MV-4-11 (cell line): ENCODE measurements around the gene TMIGD3.
"Not testable (repeated sequence)": the region's sequence is repeated elsewhere in the genome, so short reads cannot be mapped to it uniquely, and the experiment has no call there.

ENCODE experiments used
- DNase-seq: peaks from one replicate; lab custom pipeline; 2025; lab: John Stamatoyannopoulos, UW

The TMIGD3 gene

DNA sequence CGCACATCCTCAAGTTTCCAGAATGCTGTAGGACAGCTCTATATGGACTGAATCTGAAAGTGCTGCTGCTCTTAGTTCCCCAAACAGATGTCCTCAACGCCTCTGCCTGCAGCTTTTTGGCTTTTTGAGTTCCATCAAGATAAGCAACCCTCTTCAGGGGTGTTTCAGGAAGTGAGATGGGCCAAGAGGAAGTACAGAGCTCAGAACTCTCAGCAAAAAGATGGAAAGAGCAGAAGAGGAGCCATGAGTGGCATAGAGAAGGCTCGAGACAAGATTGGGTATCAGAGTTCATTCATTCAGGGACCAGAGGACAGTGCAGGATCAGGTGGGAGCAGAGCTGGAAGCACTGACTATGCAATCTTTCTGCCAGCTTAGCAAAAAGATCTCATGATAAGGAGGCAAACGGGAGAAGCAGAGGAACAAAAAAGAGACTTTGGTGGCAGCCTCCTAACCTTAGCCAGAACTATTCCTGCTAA lies at the start of gene TMIGD3, which contains the start of gene ADORA3:
TSS of gene TMIGD3 (minus strand) at position 49 of the 476 bp plus-strand sequence. CDS start 279 bp downstream, outside the sequence.
TSS of gene ADORA3 (minus strand) at position 49 of the 476 bp plus-strand sequence. CDS start 279 bp downstream, outside the sequence.
- DNase-seq: peak; percentile 98

DNA sequence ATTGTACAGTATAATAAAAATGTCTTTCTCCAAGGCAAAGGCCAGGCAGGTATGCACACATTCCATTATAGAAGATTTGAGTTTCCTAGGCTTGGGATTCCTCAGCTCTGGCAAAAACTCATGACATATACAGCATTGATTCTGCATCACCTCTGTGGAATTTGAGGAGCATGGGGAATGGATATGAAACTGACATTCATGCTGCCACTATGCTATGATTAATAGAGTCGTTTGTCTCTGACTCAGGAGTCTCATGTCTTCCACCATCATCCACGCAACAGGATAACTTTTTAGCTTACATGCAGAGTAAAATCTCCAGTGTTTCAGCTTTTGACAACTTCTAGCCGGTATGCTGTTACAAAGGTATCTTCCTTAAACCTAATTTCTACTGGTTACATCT lies 49.8 kb upstream of the TMIGD3 start:
- DNase-seq: no peak

DNA sequence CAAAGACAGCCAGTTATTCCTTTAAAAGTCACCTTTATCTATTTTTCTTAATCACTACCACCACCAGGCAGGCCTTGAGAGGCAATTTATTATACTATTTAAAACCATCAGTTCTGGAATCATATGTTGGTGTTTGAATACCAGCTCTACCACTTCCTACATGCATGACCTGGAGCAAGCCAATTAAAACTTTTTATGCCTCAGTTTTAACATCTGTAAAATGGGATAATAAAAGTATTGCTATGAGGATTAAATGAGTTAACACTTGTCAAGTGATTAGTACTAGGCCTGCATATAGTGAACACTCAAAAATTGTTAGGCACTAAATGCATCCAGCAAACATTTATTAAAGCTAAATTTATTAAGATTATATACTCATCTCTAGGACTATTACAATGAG lies 49.2 kb upstream of the TMIGD3 start:
- no peak for DNase-seq

DNA sequence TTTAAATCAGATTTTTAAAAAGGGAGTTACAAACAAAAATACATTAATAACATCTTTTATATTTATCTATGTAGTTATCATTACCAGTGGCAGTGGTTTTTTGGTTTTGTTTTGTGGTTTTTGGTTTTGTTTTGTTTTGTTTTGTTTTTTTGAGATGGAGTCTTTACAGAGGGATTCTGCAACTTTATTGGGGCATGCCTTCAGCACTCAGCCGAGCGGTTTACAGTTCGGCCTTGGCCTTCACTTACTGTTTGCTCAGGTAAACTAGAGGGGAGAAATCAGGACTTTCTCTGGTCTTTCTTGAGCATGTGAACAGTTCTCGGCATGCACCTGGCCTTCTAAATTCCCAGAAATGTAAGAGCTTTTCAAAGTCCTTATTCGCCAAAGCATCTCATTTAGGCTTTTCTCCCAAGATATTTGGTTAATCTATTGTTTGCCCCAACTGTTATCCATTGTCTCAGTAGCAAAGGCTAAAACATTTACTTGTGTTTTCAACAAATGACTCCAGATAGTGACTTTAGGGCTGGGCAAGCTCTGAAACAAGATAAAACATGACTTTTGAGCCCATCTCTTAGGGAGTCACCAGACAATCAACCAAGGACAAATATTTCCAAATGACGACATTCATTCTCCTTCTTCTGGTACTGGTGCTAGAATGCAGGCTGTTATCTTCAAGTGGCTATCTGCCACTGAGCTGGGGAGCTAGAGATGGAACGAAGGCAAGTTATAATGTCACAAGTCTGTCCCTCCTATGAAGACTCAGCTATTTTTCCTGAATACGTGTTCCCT lies 48.4 kb upstream of the TMIGD3 start:
- DNase-seq: no peak

DNA sequence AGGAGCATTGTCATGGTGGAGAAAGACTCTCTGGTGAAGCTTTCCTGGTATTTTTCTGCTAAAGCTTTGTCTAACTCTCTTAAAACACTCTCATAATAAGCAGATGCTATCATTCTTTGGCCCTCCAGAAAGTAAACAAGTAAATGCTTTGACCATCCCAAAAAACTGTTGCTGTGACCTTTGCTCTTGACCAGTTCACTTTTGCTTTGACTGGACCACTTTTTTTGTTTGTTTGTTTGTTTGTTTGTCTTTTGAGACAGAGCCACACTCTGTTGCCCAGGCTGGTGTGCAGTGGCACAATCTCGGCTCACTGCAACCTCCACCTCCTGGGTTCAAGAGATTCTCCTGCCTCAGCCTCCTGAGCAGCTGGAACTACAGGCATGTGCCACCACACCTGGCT lies 44.4 kb upstream of the TMIGD3 start:
- not testable (repeated sequence) for DNase-seq

DNA sequence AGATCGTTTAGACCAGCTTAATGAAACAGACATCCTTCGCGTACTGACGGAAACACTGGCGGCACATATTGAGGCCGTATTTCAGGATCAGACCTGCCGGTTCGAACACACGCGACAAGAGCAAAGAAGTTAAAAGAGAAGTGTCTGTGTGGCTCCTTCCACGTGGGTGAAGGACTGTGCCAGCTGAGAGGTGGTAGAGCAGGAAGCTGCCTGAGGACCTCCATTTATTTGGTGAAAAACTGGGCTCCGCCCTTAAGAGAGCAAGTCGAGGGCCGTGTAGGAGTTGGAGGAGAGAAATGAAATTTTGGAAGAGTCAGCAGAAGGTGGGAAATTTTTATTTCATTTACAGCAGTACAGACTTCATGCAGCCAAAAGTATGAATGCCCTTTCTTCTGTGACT lies 38.8 kb upstream of the TMIGD3 start:
- no peak for DNase-seq

DNA sequence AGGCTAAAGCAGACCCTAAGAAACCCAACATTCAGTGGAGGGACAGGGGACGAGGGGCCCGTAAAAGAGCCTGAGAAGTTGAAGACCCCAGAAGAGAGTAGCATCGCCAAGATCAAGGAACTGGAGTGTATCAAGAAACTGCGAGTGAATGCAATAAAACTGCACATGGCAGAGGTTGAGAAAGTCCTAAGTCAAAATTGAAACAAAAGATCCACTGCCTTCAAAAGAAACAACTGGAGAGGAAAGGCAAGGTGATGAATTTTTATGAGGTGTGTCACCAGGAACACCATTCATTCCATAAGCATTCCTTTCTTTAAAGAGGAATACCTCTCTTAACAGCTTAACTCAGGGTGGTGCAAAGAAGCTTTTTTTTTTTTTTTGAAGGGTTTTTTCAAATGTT lies 38.3 kb upstream of the TMIGD3 start:
- DNase-seq: no peak

DNA sequence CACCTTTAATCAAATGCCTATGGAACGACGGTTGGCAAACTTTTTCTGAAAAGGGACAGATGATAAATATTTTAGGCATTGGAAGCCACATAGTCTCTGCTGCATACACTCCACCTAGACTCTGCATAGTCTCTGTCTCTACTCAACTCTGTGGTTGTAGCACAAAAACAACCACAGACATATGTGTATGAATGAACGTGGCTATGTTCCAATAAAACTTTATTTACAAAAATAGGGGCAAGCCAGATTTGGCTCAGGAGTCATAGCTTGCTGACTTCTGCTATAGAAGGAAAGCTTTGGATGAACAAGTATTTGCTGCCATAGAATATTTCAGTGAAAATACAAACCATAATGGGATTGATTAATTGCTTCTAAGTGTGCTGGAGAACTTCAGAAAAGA lies 37.5 kb upstream of the TMIGD3 start:
- DNase-seq: no peak

DNA sequence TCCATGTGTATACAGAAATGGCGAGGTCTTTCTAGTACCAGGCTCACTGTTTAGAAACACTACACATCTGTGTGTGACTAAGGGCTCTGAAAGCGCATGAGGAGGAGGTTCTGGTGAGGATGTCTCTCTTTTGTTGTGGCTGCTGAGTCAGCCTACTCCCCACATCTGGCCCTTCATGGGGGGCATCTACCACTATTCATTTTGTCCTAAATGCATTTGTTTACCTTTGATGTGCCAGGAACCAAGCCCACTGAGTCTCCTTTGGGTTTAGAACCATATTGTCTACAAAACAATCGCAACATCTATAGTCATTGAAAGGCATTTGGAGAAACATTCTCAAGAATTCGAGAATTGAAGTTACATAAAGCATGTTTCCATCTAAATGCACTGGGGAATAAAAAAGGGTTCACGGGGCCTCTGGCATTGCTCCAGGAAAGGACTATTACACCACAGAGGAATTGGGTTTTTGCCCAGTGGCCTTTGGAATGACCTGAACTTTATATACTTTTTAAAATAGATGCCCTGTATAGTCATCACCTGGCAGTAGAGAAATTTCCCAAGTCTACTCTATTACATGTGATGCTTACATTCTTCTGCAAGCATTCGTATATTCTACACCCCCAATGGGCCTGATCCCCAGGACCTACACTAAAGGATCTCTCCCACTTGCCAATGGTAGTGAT lies 35.1 kb upstream of the TMIGD3 start:
- no peak for DNase-seq

DNA sequence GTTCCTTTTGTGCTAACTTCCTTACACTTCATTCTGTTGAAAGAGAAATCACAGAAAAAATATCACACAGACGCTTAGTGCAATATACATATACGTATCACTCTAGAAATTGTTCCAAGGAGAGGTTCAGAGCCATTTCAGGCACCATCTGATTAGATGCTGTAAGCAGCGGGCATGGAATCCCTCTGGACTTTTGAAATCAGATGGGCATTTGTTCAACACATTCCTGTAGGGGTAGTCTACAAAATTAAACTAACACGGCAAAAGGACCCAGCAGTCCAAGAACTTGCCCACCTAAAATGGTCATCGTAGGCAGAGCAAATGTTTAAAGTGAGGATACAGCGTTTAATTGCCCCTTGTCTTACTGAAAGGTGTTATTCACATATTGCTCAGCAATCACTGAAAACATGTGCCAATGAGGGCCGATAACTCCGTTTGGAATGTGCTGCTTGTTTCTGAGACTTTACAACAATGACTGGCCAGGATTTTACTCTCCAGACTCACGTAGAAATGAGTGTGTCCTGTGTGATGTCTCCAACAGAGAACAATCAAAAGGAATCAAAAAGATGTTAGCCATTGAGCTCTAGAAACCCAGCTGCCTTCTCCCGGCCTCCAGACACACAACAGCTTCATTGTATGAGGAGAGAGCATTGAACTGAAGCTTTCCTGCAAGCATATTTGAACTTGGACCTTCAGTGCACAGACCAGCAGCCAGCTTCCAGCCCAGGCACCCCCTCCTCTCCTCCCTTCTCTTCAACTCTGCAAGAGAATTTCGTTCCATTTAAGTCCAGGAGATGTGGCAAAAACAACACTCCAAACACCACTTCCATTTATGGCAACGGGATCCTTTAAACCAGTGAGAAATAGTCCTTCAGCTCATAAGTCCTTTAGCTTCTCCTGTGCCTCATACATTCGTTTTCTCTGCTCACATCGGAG lies 32.1 kb upstream of the TMIGD3 start:
- DNase-seq: no peak

DNA sequence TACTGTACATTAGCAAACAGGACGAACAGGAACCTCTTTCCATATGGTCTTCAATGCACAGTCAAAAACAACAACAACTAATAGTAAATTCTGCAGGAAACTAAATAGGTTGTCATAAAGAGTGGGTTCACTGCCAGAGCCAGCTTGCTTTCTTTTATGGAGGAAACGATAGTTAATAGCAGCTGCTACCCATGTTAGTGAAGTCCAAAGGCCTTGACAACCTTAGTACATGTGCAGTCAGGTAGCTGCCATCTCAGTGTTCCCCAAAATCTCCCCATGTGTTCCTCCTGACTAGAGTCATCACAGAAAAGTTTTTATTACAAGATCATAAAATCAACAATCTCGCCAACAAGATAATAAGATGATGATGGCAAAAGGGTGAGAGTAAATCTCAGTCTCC lies 16.6 kb upstream of the TMIGD3 start:
- no peak for DNase-seq

DNA sequence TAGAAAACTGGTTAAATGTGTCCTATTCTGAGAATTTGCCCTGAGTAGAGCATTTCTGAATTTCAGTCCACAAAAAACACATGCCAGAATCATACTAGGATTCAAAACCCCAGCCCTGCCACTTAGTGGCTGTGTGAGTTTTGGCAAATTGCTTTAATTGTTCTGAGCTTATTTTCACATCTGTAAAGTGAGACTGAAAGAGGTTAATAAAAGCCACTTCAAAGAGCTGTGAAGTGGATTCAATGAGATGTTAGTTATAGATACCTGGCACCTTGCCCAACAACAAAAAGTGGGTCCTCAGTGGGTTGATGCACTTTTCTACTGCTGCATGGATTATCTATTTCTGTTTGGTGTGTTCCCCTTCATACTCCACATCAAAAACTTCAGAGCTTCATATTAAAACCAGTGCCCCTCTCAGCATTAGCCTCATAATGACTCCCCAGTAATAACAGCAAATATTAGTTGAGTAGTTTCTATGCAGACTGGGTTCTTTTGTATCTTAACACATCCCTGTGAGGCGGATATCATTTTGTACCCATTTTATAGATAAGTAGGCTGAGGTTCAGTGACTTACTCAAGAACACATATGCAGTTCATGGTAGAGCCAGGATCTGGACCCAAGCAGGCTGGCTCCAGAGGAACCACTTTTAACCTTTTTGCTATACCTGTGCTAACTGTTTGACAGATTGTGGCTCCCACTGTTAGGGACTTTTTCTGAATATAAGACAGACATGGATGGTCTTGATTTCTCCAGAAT lies 14.2 kb upstream of the TMIGD3 start:
- no peak for DNase-seq

DNA sequence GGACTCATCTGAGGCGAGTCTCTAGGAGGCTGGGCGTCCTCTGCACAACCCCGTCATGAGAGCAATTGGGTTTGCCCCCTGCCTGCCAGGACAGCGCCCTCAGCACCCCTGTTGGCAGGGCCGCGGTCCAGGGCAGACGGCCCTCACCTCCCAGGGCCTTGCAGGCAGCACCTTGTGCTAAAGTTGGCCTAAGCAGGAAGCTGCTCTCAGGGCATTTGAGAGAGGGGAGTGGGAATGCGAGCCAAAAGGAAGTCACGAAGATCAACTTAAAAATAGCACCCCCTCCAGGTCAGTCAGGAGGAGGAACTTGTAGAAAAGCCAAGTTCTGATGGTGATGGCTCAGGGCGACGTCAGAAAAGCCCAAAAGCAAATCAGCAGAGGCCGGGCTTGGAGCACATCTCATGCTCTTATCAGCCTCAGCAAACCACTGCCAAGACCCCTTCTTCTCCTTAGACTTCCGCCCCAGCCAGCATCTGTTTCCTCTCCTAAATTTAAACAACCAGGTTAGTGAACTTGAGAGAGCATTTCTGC lies 12.6 kb upstream of the TMIGD3 start:
- peak; percentile 68 for DNase-seq

DNA sequence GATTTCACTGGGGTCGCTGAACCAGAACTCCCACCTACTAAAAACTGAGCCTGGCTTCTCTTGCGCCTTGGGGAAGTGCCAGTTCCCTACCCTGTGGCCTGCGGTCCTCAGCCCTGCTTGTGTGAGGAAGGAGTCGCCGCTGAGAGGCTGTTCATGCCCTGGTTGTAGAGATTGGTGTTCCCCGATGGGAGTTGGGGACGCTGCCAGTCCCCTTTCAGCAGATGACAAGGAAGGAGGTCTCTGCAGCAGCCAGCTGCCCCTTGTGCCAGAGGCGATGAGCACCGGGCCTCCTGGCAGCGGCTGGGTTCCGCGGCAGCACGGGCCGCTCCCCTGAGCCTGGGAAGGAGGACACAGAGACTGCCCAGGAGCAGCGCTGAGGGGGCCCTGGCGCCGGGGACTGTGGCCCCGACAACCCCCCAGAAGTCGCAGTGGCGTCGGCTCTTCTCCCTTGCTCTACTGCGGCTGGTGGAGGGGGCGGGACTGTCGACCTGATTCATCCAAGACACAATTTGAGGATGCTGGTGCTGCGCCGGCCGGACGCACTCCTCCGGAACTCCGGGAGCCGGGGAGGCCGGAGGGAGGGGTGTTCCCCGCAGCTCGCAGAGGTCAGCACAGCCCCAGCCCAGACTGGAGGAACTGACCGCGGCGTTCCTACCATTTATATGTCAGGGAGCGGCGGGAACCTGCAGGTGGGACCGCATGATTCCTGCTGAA lies 12.0 kb upstream of the TMIGD3 start:
- peak; percentile 46 for DNase-seq

DNA sequence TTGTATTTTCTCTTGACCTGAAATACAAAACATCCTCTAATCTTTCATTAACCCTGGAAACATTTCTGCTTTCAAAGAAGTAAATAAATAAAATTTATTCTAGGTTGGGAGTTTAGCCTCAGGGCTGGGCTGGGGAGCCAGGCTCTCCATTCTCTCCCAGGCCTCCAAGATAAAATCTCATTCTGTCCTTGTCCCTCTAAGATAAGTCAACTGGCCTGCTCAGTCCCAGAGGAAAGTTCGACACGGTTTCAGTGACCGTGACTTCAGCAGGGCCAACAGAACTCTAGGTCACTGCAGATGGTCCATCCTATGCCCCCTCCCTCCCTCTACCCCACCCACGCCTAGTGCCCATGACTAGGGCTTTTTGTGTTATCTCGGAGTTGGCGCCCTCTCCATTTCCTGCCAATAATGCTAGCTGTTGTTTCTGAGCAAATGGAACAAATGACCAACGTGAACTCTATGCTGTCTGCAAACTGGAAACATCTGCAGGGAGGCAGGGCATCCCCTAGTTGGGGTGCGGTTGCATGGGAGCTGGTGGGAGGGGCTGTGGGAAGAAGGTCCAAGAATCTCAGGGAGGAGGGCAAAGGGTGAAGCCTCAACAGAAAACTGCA lies 10.1 kb upstream of the TMIGD3 start:
- DNase-seq: no peak

DNA sequence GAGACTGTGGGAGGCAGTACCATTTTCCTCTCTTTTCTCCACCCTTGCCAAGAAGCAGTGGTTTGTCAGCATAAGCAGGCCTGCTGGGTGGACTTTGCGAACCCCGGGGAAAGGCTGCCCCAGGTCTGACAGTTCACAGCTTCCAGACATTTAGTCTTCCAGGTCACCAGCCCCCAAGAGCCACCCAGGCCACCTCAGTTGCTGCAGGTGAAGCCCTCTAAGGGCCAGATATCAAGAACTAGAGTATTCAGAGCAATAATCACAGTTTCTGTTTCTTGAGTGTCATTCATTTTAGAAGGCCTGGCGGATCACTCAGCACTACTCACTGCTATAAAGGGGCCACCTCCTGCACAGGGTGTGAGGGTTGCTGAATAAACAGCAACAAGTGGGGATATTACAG lies 9.5 kb upstream of the TMIGD3 start:
- no peak for DNase-seq

DNA sequence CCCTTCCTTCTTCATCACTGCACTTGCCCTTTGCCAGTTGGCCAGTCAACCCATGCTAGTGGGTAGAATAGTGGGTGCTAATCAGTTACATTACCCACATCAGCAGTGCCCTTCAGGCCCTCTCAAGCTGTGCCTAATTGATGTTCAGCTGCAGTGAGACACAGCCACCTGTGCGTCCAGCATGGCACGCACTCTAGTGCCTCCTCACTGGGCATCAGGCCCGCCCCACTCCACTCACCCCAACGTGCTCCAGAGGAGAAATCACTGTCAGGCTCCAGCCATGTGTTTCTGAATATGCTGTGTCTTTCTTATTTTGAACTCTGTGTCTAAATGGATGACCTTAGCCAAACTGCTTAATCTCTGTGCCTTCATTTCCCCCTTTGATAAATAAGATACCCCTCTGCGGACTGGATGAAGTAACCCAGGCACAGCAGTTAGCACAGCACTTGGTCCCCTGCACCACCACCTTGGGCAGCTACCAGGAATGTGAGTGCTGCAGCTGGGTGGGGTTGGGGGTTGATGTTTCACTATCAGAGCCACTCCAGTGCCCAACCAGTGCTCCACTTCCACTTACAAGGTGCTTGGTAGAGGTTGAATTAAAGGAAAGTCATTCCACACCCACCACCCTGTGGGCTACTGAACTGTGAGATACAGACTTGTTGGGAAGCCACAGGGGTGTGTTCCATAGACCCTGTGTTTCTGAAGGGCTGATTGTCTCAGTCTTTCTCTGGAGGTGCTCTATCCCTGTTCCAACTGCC lies 8.9 kb upstream of the TMIGD3 start:
- DNase-seq: no peak

DNA sequence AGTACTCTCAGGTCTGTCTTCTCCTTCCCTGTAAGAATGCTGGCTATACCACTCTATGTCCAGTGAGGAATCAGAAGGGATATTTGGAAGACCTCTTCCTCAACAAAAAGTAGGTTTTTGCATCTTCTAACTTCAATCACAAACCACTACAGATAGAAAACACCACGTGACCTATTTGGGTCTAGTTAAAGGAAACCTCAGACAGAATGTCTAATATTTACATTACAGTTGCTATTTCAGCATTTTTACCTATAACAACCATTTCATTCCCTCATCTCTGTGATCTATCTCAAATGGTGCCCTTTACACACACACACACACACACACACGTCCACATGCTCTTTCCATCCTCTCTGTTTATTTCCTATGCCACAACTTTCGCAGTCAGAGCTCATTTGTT lies 7.9 kb upstream of the TMIGD3 start:
- DNase-seq: no peak

DNA sequence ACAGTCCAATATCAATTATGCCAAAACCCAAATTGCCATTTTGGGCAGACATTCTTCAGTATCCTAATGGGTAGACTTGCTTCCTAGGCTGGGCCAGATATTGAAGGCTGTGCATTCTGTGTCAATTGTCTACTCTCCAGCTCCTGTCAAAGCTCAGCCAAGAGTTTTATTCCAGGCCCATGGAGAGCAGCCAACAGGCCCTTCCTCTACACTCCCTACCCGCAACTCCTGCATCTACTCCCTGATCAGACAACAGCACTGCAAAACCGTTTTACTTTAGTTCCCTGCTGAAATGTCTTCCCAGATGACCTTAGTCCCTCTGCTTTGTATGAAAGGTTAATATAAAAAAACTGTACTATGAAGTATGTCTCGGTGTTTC lies 6.6 kb upstream of the TMIGD3 start:
- DNase-seq: no peak
